Ecto neural progenitor cell (in vitro differentiated cells): ENCODE data around the gene PRICKLE2.

Experiments
- DNase-seq: peaks from one replicate; pipeline ENCODE4 v3.0.0-alpha.2; 2018; ENCODE audit warnings: low spot score

Gene PRICKLE2

GRCh38 chr3:64253689-64254088 lies 28.4 kb upstream of the PRICKLE2 start:
- peak; percentile 8 for DNase-seq

GRCh38 chr3:64251019-64251418 lies 25.8 kb upstream of the PRICKLE2 start:
- no peak for DNase-seq

- DNase-seq = no peak
Measured at GRCh38 chr3:64247991-64248646, 22.9 kb upstream of the PRICKLE2 start.

- DNase-seq = no peak
Measured at GRCh38 chr3:64244011-64244942, 19.0 kb upstream of the PRICKLE2 start.

- no peak for DNase-seq
Measured at GRCh38 chr3:64242435-64242834, 17.2 kb upstream of the PRICKLE2 start.

GRCh38 chr3:64240959-64241358 lies 15.7 kb upstream of the PRICKLE2 start:
- DNase-seq = no peak

GRCh38 chr3:64240396-64240795 lies 15.1 kb upstream of the PRICKLE2 start:
- DNase-seq = no peak

- no peak for DNase-seq
Measured at GRCh38 chr3:64239841-64240240, 14.6 kb upstream of the PRICKLE2 start.

- peak; percentile 72 for DNase-seq
Measured at GRCh38 chr3:64238971-64239667, 13.9 kb upstream of the PRICKLE2 start.

GRCh38 chr3:64237083-64237482 lies 11.8 kb upstream of the PRICKLE2 start:
- no peak for DNase-seq

- no peak for DNase-seq
Measured at GRCh38 chr3:64235605-64236004, 10.3 kb upstream of the PRICKLE2 start.

GRCh38 chr3:64234571-64234970 lies 9.3 kb upstream of the PRICKLE2 start:
- no peak for DNase-seq

- no peak for DNase-seq
Measured at GRCh38 chr3:64232821-64233220, 7.6 kb upstream of the PRICKLE2 start.

GRCh38 chr3:64229903-64230302 lies 4.6 kb upstream of the PRICKLE2 start:
- DNase-seq = no peak

GRCh38 chr3:64228110-64228509 lies 2.8 kb upstream of the PRICKLE2 start:
- no peak for DNase-seq

GRCh38 chr3:64226730-64227129 lies 1.5 kb upstream of the PRICKLE2 start:
- no peak for DNase-seq

- no peak for DNase-seq
Measured at GRCh38 chr3:64225695-64226499, 631 bp upstream of the PRICKLE2 start.

GRCh38 chr3:64223791-64224745 lies 1.2 kb downstream of the PRICKLE2 start:
- DNase-seq = no peak

- DNase-seq = no peak
Measured at GRCh38 chr3:64222501-64223111, 2.7 kb downstream of the PRICKLE2 start.

GRCh38 chr3:64221571-64222257 lies 3.6 kb downstream of the PRICKLE2 start:
- DNase-seq = no peak
